HepG2 (cell line): ENCODE results near the gene VWA7. TPM values are rescaled to one million over a fixed set of nuclear protein-coding genes. Genes with fewer than 3 reads are reported as not detected.

Source experiments
- ASH2L ChIP-seq: fragments of 300-600, 200-600 bp; sonication (generic); IDR thresholded peaks from 2 replicates; pipeline ENCODE4 v1.7.0; 2017; ENCODE audit warnings: low read depth, mild to moderate bottlenecking, moderate library complexity, mixed read lengths, low read length; ENCODE audit not compliant: insufficient read length
- ATAD3A ChIP-seq: sonication (generic); formaldehyde crosslinking; IDR thresholded peaks from 2 replicates; pipeline ENCODE4 v1.4.0; 2020; ENCODE audit warnings: missing genetic modification reagents
- CBX1 ChIP-seq: IDR thresholded peaks from one replicate; pipeline ENCODE4 v1.6.1; 2016; ENCODE audit warnings: antibody characterized with exemption, low read depth
- DMAP1 ChIP-seq: IDR thresholded peaks from 2 replicates; pipeline ENCODE4 v1.6.1; 2016
- EZH2 ChIP-seq: conservative IDR thresholded peaks from 2 replicates; pipeline ENCODE4 v1.6.1; 2012; ENCODE audit warnings: mild to moderate bottlenecking, low read depth, low read length, moderate library complexity
- GATAD1 ChIP-seq: IDR thresholded peaks from 2 replicates; pipeline ENCODE4 v1.6.1; 2016; ENCODE audit warnings: missing genetic modification reagents, missing compliant biosample characterization
- HNRNPUL1 ChIP-seq: fragments of 200-400 bp; formaldehyde crosslinking; IDR thresholded peaks from 2 replicates; pipeline ENCODE4 v1.6.1; 2017; ENCODE audit warnings: low read depth, mild to moderate bottlenecking, low read length, moderate library complexity
- KDM6A ChIP-seq: IDR thresholded peaks from 2 replicates; pipeline ENCODE4 v1.6.1; 2016; ENCODE audit warnings: low read depth
- MLLT10 ChIP-seq: sonication (generic); formaldehyde crosslinking; IDR thresholded peaks from 2 replicates; pipeline ENCODE4 v1.4.0; 2020; ENCODE audit warnings: missing genetic modification reagents
- MTF1 ChIP-seq: sonication (generic); formaldehyde crosslinking; IDR thresholded peaks from 2 replicates; pipeline ENCODE4 v1.5.0; 2020; ENCODE audit warnings: missing genetic modification reagents
- MYC ChIP-seq: sonication (generic); formaldehyde crosslinking; IDR thresholded peaks from 2 replicates; pipeline ENCODE4 v1.9.0; 2021; ENCODE audit warnings: missing genetic modification reagents, borderline replicate concordance
- NFATC3 ChIP-seq: sonication (generic); formaldehyde crosslinking; IDR thresholded peaks from 2 replicates; pipeline ENCODE4 v1.5.1; 2020; ENCODE audit warnings: mild to moderate bottlenecking, missing genetic modification reagents
- NFYB ChIP-seq: sonication (generic); formaldehyde crosslinking; IDR thresholded peaks from 2 replicates; pipeline ENCODE4 v1.4.0; 2020; ENCODE audit warnings: missing genetic modification reagents
- NR2F2 ChIP-seq: IDR thresholded peaks from 2 replicates; pipeline ENCODE4 v1.6.1; 2012; ENCODE audit warnings: low read depth, inconsistent platforms, borderline replicate concordance
- RAD51 ChIP-seq: fragments of 450-650 bp; IDR thresholded peaks from 2 replicates; pipeline ENCODE4 v1.6.1; 2016; ENCODE audit warnings: borderline replicate concordance
- SATB2 ChIP-seq: sonication (generic); formaldehyde crosslinking; IDR thresholded peaks from 2 replicates; pipeline ENCODE4 v1.5.0; 2020; ENCODE audit warnings: missing genetic modification reagents
- SRF ChIP-seq: IDR thresholded peaks from 2 replicates; pipeline ENCODE4 v1.6.1; 2011; ENCODE audit warnings: mild to moderate bottlenecking, low read depth, low read length, moderate library complexity
- SRY ChIP-seq: sonication (generic); formaldehyde crosslinking; IDR thresholded peaks from 2 replicates; pipeline ENCODE4 v1.8.0; 2022; ENCODE audit warnings: mild to moderate bottlenecking, missing genetic modification reagents
- TRIM24 ChIP-seq: sonication (generic); formaldehyde crosslinking; IDR thresholded peaks from 2 replicates; pipeline ENCODE4 v1.8.0; 2022; ENCODE audit warnings: mild to moderate bottlenecking, missing genetic modification reagents
- YEATS4 ChIP-seq: sonication (generic); formaldehyde crosslinking; IDR thresholded peaks from 2 replicates; pipeline ENCODE4 v1.4.0; 2020; ENCODE audit warnings: missing genetic modification reagents, borderline replicate concordance
- ZFX ChIP-seq: sonication (generic); formaldehyde crosslinking; IDR thresholded peaks from 2 replicates; pipeline ENCODE4 v1.4.0; 2020; ENCODE audit warnings: mild to moderate bottlenecking, low read depth, missing genetic modification reagents, moderate library complexity
- ZFY ChIP-seq: sonication (generic); formaldehyde crosslinking; IDR thresholded peaks from 2 replicates; pipeline ENCODE4 v1.4.0; 2020; ENCODE audit warnings: missing genetic modification reagents
- ZNF253 ChIP-seq: sonication (generic); formaldehyde crosslinking; IDR thresholded peaks from 2 replicates; pipeline ENCODE4 v1.8.0; 2022; ENCODE audit warnings: mild to moderate bottlenecking, missing genetic modification reagents, borderline replicate concordance
- ZNF331 ChIP-seq: sonication (generic); formaldehyde crosslinking; IDR thresholded peaks from 2 replicates; pipeline ENCODE4 v1.4.0; 2020; ENCODE audit warnings: missing genetic modification reagents
- ZNF350 ChIP-seq: sonication (generic); formaldehyde crosslinking; IDR thresholded peaks from 2 replicates; pipeline ENCODE4 v1.4.0; 2020; ENCODE audit warnings: mild to moderate bottlenecking, low read depth, missing genetic modification reagents, borderline replicate concordance
- ZNF546 ChIP-seq: sonication (generic); formaldehyde crosslinking; conservative IDR thresholded peaks from 2 replicates; pipeline ENCODE4 v1.8.1; 2023; ENCODE audit warnings: mild to moderate bottlenecking, missing genetic modification reagents
- polyA plus RNA-seq, 8 experiments: library from polyadenylated mRNA; depleted of rRNA in 3 of 8; stranded (reverse) in 7 of 8; unstranded in 1 of 8; fragments of >200 nt; fragmentation: Illumina TruSeq in 4 of 8; extraction: Trizol in 4 of 8; gene quantifications; 2 replicates each; pipeline versions ENCODE4 v1.2.1 to v1.2.3, GENCODE V29; 2011 to 2016; ENCODE audit warnings: low read depth in 4 of 8, missing spikeins in 1 of 8, mixed read lengths in 1 of 8; ENCODE audit not compliant: insufficient read depth in 1 of 8
- total RNA-seq, 5 experiments: library from RNA; depleted of rRNA; stranded (reverse); fragments of >200 nt; fragmentation: Illumina TruSeq; extraction: Trizol; gene quantifications; 2 replicates each; pipeline ENCODE4 v1.2.3, GENCODE V29; 2016; ENCODE audit warnings: low read depth in 1 of 5
- TF ChIP-seq, protein P1 (sequence below): sonication (generic); formaldehyde crosslinking; IDR thresholded peaks from 2 replicates; pipeline ENCODE4 v1.5.0; 2020; ENCODE audit warnings: missing genetic modification reagents
- TF ChIP-seq, protein P2 (sequence below): sonication (generic); formaldehyde crosslinking; IDR thresholded peaks from 2 replicates; pipeline ENCODE4 v1.9.0; 2021; ENCODE audit warnings: missing genetic modification reagents, borderline replicate concordance

VWA7 gene
- total and polyA plus RNA-seq, 2 of the 13 experiments (the other 11 are each of a cell fraction or from before 2014, with no cell fraction given) = 0.86 to 3.3 TPM

DNA sequence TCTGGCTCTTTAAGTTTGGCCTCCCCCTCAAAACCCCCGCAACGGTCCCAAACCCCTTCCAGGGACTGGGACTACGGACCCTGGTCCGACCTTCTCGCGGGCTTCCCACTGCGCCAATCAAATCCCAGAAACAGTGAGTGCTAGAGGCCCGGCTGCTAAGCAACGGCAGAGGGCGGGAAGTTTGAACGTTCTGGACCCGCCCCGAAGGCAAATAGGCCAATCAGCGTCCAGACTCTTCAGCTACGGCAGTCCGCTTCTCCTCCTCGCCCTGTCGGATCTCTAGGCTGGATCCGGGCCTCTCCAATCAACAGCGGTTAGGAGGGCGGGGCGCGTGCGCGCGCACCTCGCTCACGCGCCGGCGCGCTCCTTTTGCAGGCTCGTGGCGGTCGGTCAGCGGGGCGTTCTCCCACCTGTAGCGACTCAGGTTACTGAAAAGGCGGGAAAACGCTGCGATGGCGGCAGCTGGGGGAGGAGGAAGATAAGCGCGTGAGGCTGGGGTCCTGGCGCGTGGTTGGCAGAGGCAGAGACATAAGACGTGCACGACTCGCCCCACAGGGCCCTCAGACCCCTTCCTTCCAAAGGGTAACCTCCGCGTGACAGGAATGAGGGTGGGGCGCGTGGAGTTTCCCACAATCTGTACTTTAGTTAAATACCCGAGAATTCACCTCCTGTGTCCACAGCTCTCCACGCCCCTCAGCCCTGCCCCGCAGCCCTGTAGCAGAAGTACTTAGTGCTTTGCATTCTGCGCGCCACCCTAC, 37.3 kb downstream of the VWA7 start, which contains the start of gene MSH5 (continued):
- TF ChIP-seq RAD51 (no peak), SATB2 (peak; percentile 80; the same call in 1 of the 2 replicates), MLLT10 (CRISPR knock-in tag) (no peak), ZNF253 (CRISPR knock-in tag) (peak; percentile 95; the same call in 1 of the 2 replicates), GATAD1 (CRISPR knock-in tag) (peak; percentile 74; the same call in 1 of the 2 replicates), NFATC3 (CRISPR knock-in tag) (peak; percentile 90), ZNF546 (CRISPR knock-in tag) (peak; percentile 94), ZNF350 (CRISPR knock-in tag) (no peak; the same call in 1 of the 2 replicates), ZFX (CRISPR knock-in tag) (peak; percentile 73), SRY (peak; percentile 96), NR2F2 (no peak), ZNF331 (CRISPR knock-in tag) (peak; percentile 84), MTF1 (CRISPR knock-in tag) (peak; percentile 31; the same call in 1 of the 2 replicates), NFYB (CRISPR knock-in tag) (peak; percentile 98), ASH2L (peak; percentile 35), HNRNPUL1 (peak; percentile 8; the same call in 1 of the 2 replicates), YEATS4 (peak; percentile 94), ZFY (CRISPR knock-in tag) (peak; percentile 73), DMAP1 (CRISPR knock-in tag) (peak; percentile 97), MYC (CRISPR knock-in tag) (peak; percentile 97), CBX1 (peak; percentile 72), SRF (peak; percentile 56; the same call in 1 of the 2 replicates), KDM6A (CRISPR knock-in tag) (no peak; the same call in 1 of the 2 replicates), TRIM24 (CRISPR knock-in tag) (no peak), ATAD3A (CRISPR knock-in tag) (peak; percentile 87; the same call in 1 of the 2 replicates), EZH2 (no peak)
- TF ChIP-seq, protein P1, sequence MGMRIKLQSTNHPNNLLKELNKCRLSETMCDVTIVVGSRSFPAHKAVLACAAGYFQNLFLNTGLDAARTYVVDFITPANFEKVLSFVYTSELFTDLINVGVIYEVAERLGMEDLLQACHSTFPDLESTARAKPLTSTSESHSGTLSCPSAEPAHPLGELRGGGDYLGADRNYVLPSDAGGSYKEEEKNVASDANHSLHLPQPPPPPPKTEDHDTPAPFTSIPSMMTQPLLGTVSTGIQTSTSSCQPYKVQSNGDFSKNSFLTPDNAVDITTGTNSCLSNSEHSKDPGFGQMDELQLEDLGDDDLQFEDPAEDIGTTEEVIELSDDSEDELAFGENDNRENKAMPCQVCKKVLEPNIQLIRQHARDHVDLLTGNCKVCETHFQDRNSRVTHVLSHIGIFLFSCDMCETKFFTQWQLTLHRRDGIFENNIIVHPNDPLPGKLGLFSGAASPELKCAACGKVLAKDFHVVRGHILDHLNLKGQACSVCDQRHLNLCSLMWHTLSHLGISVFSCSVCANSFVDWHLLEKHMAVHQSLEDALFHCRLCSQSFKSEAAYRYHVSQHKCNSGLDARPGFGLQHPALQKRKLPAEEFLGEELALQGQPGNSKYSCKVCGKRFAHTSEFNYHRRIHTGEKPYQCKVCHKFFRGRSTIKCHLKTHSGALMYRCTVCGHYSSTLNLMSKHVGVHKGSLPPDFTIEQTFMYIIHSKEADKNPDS (CRISPR knock-in tag) = peak; percentile 93
- TF ChIP-seq, protein P2, sequence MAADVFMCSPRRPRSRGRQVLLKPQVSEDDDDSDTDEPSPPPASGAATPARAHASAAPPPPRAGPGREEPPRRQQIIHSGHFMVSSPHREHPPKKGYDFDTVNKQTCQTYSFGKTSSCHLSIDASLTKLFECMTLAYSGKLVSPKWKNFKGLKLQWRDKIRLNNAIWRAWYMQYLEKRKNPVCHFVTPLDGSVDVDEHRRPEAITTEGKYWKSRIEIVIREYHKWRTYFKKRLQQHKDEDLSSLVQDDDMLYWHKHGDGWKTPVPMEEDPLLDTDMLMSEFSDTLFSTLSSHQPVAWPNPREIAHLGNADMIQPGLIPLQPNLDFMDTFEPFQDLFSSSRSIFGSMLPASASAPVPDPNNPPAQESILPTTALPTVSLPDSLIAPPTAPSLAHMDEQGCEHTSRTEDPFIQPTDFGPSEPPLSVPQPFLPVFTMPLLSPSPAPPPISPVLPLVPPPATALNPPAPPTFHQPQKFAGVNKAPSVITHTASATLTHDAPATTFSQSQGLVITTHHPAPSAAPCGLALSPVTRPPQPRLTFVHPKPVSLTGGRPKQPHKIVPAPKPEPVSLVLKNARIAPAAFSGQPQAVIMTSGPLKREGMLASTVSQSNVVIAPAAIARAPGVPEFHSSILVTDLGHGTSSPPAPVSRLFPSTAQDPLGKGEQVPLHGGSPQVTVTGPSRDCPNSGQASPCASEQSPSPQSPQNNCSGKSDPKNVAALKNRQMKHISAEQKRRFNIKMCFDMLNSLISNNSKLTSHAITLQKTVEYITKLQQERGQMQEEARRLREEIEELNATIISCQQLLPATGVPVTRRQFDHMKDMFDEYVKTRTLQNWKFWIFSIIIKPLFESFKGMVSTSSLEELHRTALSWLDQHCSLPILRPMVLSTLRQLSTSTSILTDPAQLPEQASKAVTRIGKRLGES (CRISPR knock-in tag) = no peak; the same call in 1 of the 2 replicates
